GM18519 (cell line): ENCODE results near the gene GAPVD1.
"Not testable (repeated sequence)": the region's sequence is repeated elsewhere in the genome, so short reads cannot be mapped to it uniquely, and the experiment has no call there.

Experiments
- ATAC-seq: cut with Tn5 transposase; IDR thresholded peaks from one replicate; pipeline ENCODE4 v1.9.1; 2021; ENCODE audit warnings: mild to moderate bottlenecking, moderate library complexity; ENCODE audit not compliant: unreplicated experiment, low FRiP score

Gene GAPVD1

GRCh38 chr9:125370786-125371185 lies 109.2 kb downstream of the GAPVD1 start:
- no peak for ATAC-seq

DNA sequence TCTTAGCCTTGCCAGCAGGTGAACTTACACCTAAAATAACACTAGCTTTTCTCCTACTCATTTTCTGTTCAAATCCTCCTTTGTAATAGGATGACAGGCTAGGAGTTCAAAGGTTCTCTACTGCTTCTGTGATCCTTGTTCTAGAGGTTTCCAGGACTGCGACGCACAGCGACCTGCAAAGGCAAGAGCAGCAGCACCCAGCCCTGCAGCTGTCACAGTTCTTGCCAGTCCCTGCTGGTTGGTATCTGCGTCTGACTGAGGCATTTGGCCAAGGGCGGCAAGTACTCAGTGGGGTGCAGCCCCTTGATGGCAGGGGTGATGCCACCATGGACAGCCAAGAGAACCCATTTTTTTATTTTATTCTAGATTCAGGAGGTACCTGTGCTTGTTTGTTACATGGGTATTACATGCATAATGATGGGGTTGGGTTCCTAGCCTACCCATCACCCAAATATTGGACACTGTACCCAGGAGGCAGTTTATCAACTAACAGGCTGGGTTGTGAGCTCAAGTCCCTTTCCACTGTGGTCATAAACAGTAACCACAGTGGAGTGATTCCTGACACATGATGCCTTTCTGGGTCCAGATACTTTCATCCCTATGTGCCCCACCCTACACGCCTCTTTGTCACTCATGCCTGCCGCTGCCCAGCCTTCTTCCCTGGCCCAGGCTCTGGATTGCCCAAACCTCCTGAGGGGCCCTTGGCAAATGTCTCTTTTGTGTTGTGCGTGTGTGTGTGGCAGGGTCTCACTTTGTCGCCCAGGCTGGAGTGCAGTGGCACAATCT lies 111.0 kb downstream of the GAPVD1 start:
- no peak for ATAC-seq

GRCh38 chr9:125374443-125375309 lies 113.0 kb downstream of the GAPVD1 start:
- ATAC-seq: no peak

- ATAC-seq: no peak
Measured at GRCh38 chr9:125375820-125376219, 114.2 kb downstream of the GAPVD1 start.

DNA sequence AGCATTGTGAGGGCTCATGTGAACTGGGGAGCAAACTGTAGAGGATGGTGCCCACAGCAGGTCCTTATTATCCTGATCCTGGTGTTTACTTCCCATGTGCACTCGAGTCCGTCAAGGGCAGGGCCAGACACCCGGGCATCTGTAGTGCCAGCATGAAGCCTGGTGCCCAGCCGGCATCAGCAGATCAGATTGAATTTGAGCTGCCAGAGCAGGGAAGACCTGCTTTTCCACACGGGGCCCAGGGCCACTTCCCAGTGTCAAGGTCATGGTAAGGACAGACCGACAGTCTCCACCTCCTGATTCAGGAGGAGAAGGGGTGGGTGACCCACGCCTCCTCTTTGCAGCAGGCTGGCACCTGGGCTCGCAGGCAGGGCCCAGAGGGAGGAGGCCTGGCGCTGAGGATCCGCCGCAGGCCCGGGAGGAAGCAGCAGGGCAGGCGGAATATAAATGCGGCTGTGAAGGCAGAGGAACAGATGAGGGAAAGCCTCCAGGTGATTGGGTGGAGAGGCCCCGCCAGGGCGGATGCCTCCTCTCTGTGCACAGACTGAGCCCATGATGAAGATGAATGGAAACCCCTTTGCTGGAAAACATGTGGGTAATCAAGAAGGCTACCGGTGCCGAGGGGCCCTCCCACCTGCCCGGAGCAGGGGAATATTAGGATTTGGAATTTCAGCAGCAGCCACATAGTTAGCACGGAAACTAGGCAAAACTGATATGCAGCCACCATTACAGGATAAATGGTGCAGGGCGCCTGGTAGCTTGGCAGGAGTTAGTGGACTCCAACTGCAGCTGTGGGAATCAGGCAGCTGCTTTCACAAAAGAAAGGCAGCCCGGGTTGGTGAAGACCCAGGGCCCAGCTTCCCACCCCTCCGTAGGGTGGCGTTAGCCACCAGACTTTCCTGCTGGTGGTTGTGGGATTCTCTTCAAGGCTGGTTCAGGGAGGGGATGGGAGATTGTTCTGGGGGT lies 114.9 kb downstream of the GAPVD1 start:
- no peak for ATAC-seq

GRCh38 chr9:125377584-125378250 lies 116.1 kb downstream of the GAPVD1 start:
- no peak for ATAC-seq

- ATAC-seq: no peak
Measured at GRCh38 chr9:125378778-125379177, 117.2 kb downstream of the GAPVD1 start.

DNA sequence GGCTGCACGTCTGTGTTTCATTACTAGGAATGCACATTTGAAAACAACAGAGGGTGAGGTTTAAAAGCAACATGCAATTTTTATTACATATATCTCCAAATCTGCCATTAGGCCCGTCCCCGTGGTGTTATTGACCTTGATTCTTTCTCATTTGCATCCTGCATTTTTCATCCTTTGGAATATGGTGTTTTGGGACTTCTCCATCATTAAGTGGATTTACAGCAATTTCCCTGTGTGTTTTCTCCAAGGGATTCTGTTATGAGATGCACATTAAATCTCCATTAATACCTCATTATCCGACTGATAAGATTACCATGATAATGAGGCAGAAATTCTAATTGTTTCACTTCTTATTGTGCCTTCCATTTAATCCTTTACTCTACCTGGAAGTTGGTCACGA lies 117.6 kb downstream of the GAPVD1 start:
- no peak for ATAC-seq

DNA sequence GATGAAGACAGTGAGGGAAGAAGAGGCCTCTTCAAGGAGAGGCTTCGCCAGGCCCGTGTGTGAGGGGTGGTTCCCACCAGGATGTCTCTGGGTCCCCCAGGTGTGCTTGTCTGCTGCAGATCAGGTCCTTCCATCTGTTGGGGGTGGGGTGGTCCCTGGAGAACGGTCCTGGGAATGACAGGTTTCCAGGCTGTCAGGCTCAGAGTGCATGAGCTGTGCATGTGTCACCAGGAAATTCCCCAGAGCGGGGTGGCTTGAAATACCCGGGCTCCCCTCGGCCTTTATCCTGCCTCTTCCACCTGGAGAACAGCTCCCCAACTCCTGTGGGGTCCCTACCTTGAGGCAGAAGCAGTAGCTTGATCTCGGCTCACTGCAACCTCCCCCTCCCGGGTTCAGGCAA lies 118.8 kb downstream of the GAPVD1 start:
- ATAC-seq: no peak

GRCh38 chr9:125387861-125388524 lies 126.4 kb downstream of the GAPVD1 start:
- ATAC-seq: no peak

- ATAC-seq: no peak
Measured at GRCh38 chr9:125388978-125389377, 127.4 kb downstream of the GAPVD1 start.

- ATAC-seq: no peak
Measured at GRCh38 chr9:125391704-125392103, 130.1 kb downstream of the GAPVD1 start.

DNA sequence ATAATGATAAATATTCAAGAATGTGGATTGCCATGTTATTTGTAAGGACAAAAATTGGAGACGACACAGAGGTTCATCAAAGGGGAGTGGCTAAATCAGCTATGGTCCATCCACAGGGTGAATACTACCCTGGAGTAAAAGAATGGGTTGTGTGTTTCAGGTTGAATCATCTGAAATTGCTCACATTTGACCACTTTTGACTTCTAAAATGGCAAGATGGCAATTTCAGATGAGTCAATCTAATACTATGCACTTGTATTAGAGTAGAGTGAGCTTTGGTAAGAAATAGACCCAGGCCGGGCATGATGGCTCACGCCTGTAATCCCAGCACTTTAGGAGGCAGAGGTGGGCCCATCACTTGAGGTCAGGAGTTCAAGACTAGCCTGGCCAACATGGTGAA lies 131.8 kb downstream of the GAPVD1 start:
- ATAC-seq: no peak

DNA sequence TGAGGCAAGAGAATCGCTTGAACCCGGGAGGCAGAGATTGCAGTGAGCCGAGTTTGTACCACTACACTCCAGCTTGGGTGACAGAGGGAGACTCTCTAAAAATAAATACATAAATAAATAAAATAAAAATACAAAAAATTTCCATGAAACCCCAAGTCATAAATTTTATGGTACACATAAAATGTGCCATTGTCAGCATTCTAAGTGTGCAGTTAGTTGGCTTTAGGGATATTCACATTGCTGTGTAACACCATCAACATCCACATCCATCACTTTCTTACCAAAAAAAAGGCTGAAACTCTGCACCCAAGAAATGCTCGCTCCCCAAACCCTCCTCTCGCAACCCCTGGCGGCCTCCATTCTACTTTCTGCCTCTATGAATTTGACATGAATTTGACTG lies 135.2 kb downstream of the GAPVD1 start:
- ATAC-seq: no peak

DNA sequence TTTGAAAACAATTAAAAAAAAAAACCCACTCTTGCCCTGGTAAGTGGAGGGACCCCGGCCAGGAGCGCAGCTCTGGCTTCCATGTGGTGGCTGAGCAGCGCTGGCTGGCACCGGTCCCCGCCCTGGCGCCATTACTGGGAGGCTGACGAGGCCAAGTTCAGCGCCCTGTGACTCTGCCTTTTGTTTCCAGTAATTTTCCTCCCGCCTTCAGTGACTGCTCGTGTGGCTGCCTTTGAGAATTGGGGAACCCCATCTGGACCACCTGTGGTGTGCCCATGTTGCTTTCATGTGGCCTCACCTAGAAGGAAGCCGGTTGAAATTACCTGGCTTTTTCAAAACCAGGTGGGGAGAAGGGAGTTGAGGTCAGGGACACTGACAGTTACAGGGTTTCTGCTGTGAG lies 136.1 kb downstream of the GAPVD1 start:
- ATAC-seq: no peak

- no peak for ATAC-seq
Measured at GRCh38 chr9:125398243-125398642, 136.6 kb downstream of the GAPVD1 start.

DNA sequence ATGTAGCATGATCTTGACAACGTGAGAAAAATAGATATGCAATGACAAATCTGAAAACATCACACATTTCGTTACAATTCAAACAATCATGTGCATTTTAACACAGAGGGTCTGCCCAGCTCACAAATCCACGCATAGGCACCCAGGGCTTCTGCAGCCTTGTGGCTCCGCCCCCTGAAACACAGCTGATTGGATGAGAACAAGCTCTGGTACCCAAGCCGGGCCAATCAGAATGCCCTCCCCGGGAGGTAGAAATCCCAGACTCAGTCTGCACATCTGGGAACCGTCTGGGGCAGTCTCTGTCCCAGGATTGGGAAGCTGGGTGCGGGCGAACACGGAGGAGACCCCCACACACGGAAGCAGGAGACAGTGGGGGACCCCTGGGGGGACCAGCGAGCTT lies 137.5 kb downstream of the GAPVD1 start:
- no peak for ATAC-seq

GRCh38 chr9:125399666-125400065 lies 138.0 kb downstream of the GAPVD1 start:
- no peak for ATAC-seq

- ATAC-seq: not testable (repeated sequence)
Measured at GRCh38 chr9:125400232-125400631, 138.6 kb downstream of the GAPVD1 start.
